ENCODE results near the gene MRGPRX1.

DNA sequence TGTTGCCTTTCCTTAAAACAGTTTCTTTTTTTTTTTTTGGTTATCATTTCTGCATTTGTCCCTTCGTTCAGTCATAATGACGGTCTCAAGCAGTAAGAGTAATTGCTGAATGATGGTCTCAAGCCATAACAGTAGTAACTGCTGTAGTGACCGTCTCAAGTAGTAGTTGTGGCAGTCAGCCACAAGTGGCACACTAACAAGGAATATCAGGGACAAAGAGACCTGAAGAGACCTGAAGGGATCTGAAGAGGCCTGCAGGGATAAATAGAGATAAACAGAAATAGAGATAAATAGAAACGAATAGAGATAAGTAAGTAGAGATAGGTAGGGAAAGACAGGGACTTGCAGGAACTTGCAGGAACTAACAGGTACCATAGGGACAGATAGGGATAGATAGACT is 42.7 kb upstream of the MRGPRX1 start:
- TF ChIP-seq POLR2A (IDR thresholded peaks at IDR 0.05), result no peak
- TF ChIP-seq, protein P1, sequence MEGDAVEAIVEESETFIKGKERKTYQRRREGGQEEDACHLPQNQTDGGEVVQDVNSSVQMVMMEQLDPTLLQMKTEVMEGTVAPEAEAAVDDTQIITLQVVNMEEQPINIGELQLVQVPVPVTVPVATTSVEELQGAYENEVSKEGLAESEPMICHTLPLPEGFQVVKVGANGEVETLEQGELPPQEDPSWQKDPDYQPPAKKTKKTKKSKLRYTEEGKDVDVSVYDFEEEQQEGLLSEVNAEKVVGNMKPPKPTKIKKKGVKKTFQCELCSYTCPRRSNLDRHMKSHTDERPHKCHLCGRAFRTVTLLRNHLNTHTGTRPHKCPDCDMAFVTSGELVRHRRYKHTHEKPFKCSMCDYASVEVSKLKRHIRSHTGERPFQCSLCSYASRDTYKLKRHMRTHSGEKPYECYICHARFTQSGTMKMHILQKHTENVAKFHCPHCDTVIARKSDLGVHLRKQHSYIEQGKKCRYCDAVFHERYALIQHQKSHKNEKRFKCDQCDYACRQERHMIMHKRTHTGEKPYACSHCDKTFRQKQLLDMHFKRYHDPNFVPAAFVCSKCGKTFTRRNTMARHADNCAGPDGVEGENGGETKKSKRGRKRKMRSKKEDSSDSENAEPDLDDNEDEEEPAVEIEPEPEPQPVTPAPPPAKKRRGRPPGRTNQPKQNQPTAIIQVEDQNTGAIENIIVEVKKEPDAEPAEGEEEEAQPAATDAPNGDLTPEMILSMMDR (IDR thresholded peaks at IDR 0.05), result no peak
- TF ChIP-seq POLR2AphosphoS5 (IDR thresholded peaks at IDR 0.05), result no peak
